Gastrocnemius medialis (tissue), 4 donors: ENCODE data around the gene SCGB1D2.

Source experiments
- POLR2A ChIP-seq, 2 donors: fragments of 450-650 bp; IDR thresholded peaks; one replicate each; pipeline ENCODE4 v1.6.1; 2017; ENCODE audit warnings: antibody characterized with exemption in 2 of 2, mild to moderate bottlenecking in 2 of 2, moderate library complexity in 2 of 2
- TF ChIP-seq, protein P1 (sequence below), 5 experiments: fragments of 450-650 bp in 3 of 5; fragments of 200-600 bp in 2 of 5; sonication (generic) in 2 of 5; IDR thresholded peaks in 4 of 5; conservative IDR thresholded peaks in 1 of 5; 1 replicate in 4 of 5; 2 replicates in 1 of 5; pipeline ENCODE4 v1.5.1; 2016 to 2019; ENCODE audit warnings: antibody characterized with exemption in 5 of 5, mild to moderate bottlenecking in 3 of 5, moderate library complexity in 3 of 5

DNA sequence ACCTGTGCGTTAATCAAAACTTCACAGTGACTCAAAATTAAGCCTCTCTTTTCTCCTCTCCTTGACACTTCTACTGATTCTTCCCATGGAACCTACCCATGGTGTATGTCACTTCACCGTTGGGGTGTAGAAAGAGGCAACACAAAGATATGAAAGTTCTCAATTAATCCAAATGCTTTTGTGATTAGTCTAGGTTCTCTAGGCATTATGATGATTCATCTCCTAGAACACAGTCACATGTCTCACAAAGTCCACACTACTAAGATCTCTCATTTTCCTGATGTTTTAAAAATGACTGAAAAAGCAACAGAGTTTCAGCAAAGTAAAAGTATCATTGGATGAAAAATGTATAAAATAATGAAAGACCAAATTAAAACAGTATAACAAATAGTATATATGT is 14.2 kb downstream of the SCGB1D2 start:
- TF ChIP-seq, protein P1, sequence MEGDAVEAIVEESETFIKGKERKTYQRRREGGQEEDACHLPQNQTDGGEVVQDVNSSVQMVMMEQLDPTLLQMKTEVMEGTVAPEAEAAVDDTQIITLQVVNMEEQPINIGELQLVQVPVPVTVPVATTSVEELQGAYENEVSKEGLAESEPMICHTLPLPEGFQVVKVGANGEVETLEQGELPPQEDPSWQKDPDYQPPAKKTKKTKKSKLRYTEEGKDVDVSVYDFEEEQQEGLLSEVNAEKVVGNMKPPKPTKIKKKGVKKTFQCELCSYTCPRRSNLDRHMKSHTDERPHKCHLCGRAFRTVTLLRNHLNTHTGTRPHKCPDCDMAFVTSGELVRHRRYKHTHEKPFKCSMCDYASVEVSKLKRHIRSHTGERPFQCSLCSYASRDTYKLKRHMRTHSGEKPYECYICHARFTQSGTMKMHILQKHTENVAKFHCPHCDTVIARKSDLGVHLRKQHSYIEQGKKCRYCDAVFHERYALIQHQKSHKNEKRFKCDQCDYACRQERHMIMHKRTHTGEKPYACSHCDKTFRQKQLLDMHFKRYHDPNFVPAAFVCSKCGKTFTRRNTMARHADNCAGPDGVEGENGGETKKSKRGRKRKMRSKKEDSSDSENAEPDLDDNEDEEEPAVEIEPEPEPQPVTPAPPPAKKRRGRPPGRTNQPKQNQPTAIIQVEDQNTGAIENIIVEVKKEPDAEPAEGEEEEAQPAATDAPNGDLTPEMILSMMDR (IDR thresholded peaks at IDR 0.05 in 4 of 5, conservative IDR thresholded peaks at IDR 0.05 in 1 of 5), result no peak
- no peak for TF ChIP-seq POLR2A (IDR thresholded peaks at IDR 0.05)
